Measurements from ENCODE around the gene PNPO.

Gene PNPO

GRCh38 chr17:47942568-47942967, 1.2 kb downstream of the PNPO start:
- TF ChIP-seq, protein P1, sequence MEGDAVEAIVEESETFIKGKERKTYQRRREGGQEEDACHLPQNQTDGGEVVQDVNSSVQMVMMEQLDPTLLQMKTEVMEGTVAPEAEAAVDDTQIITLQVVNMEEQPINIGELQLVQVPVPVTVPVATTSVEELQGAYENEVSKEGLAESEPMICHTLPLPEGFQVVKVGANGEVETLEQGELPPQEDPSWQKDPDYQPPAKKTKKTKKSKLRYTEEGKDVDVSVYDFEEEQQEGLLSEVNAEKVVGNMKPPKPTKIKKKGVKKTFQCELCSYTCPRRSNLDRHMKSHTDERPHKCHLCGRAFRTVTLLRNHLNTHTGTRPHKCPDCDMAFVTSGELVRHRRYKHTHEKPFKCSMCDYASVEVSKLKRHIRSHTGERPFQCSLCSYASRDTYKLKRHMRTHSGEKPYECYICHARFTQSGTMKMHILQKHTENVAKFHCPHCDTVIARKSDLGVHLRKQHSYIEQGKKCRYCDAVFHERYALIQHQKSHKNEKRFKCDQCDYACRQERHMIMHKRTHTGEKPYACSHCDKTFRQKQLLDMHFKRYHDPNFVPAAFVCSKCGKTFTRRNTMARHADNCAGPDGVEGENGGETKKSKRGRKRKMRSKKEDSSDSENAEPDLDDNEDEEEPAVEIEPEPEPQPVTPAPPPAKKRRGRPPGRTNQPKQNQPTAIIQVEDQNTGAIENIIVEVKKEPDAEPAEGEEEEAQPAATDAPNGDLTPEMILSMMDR (IDR thresholded peaks at IDR 0.05; ENCODE audit: control insufficient read depth, extremely low read depth, insufficient read depth), result no peak
- peak overlapping the region; percentile 98 for H3K4me3 ChIP-seq (ENCODE audit: low read depth, low read length)

GRCh38 chr17:47945080-47945479, 3.7 kb downstream of the PNPO start:
- no peak overlapping the region for H3K4me3 ChIP-seq (ENCODE audit: low read depth, low read length)
- TF ChIP-seq, protein P1 (IDR thresholded peaks at IDR 0.05; ENCODE audit: control insufficient read depth, extremely low read depth, insufficient read depth), result no peak
- no peak for DNase-seq (ENCODE audit: low read depth)

More at GRCh38 chr17:47942568-47942967, 1.2 kb downstream of the PNPO start:
- DNase-seq (ENCODE audit: low read depth), result no peak

GRCh38 chr17:47945529-47946508, 4.4 kb downstream of the PNPO start:
- no peak for DNase-seq (ENCODE audit: low read depth)
- TF ChIP-seq, protein P1 (IDR thresholded peaks at IDR 0.05; ENCODE audit: control insufficient read depth, extremely low read depth, insufficient read depth), result no peak

DNA sequence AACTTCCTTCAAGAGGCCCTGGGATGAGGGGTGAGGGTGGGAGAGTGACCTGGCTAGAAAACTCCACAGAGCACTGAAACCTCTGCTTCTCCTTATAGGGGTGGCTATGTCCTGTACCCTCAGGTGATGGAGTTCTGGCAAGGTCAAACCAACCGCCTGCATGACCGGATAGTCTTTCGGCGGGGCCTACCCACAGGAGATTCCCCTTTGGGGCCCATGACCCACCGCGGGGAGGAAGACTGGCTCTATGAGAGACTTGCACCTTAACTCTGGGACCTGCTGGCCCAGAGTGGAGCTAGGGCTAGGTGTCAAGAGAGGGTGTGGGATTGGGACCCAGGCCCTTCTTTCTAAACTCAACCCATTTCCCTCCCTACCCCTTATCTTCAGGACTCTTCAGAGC, 5.1 kb downstream of the PNPO start:
- no peak overlapping the region for H3K4me3 ChIP-seq (ENCODE audit: low read depth, low read length)
- TF ChIP-seq, protein P1 (IDR thresholded peaks at IDR 0.05; ENCODE audit: control insufficient read depth, extremely low read depth, insufficient read depth), result no peak
- DNase-seq (ENCODE audit: low read depth), result no peak

More at GRCh38 chr17:47945529-47946508, 4.4 kb downstream of the PNPO start:
- H3K4me3 ChIP-seq (ENCODE audit: low read depth, low read length), result no peak overlapping the region

- H3K4me3 ChIP-seq (ENCODE audit: low read depth, low read length), result no peak overlapping the region
- TF ChIP-seq, protein P1 (IDR thresholded peaks at IDR 0.05; ENCODE audit: control insufficient read depth, extremely low read depth, insufficient read depth), result peak; percentile 71
- peak; percentile 96 for DNase-seq (ENCODE audit: low read depth)
These were observed 5.6 kb downstream of the PNPO start for GRCh38 chr17:47946929-47947397.

DNA sequence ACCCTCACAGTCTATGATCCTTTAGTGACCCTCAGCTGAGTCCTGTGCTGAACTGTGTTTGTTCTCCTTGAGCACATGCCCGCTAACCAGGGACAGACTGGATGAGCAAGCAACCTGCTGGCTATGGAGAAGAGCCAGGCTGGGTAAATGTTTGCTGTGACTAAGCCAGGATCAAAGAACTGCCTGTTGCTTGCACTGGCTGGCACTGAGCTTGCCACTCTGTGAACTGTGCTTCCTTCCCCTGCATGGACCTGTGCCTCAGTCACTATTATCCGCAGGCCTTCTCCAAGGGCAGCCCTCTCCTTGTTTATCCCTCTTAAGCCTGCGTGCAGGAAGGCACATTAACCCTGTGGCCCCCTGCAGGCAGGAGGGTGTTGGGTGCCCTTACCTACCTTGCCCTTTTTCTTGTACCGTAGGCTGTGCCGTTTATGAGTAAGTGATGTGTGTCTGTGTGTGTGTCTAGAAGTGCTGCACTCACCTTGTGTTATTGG, 7.4 kb downstream of the PNPO start:
- DNase-seq (ENCODE audit: low read depth), result peak; percentile 97
- TF ChIP-seq, protein P1 (IDR thresholded peaks at IDR 0.05; ENCODE audit: control insufficient read depth, extremely low read depth, insufficient read depth), result 0 out of 2 replicates have a peak, but pooled peaks have one; percentile 19

More for the DNA sequence above, 7.4 kb downstream of the PNPO start:
- peak overlapping the region; percentile 38; the same call in 1 of the 2 replicates for H3K4me3 ChIP-seq (ENCODE audit: low read depth, low read length)

Measured in LNCaP clone FGC (cell line).